Activated CD8-positive, alpha-beta T cell treated with anti-CD3 and anti-CD28 coated beads for 36 hours (primary cell): ENCODE results near the gene AGPAT2. TPM values are rescaled to one million over a fixed set of nuclear protein-coding genes. Genes with fewer than 3 reads are reported as not detected.

Source experiments
- ATAC-seq: fragments of 200-7000 bp; cut with Tn5 transposase; one replicate; pipeline ENCODE4 v1.10.0; 2021; ENCODE audit warnings: mild to moderate bottlenecking, moderate library complexity
- CTCF ChIA-PET: fragments of 350-600 bp; sonication (Branson Sonifier 250); formaldehyde crosslinking; loops from one replicate; lab custom pipeline; 2021; ENCODE audit warnings: antibody characterized with exemption; lab: Charles Lee
- POLR2A ChIA-PET: fragments of 350-600 bp; sonication (Branson Sonifier 250); formaldehyde crosslinking; loops from one replicate; lab custom pipeline; 2021; ENCODE audit warnings: antibody characterized with exemption; lab: Charles Lee
- DNase-seq: peaks from one replicate; pipeline ENCODE4 v3.0.0-alpha.2; 2020
- H3K27ac Mint-ChIP-seq: one replicate; pipeline ENCODE4 v1.8.0; 2021; ENCODE audit warnings: mild to moderate bottlenecking, mixed read lengths
- H3K27me3 Mint-ChIP-seq: one replicate; pipeline ENCODE4 v1.8.0; 2021; ENCODE audit warnings: mixed read lengths
- H3K36me3 Mint-ChIP-seq: one replicate; pipeline ENCODE4 v1.8.0; 2021; ENCODE audit warnings: low read depth, mixed read lengths
- H3K4me1 Mint-ChIP-seq: one replicate; pipeline ENCODE4 v1.8.0; 2021; ENCODE audit warnings: low read depth, mixed read lengths
- H3K4me3 Mint-ChIP-seq: one replicate; pipeline ENCODE4 v1.8.0; 2021; ENCODE audit warnings: mild to moderate bottlenecking, moderate library complexity, mixed read lengths
- H3K9me3 Mint-ChIP-seq: one replicate; pipeline ENCODE4 v1.8.0; 2021; ENCODE audit warnings: mixed read lengths
- intact Hi-C: fragments of 100-400 bp; cut with micrococcal nuclease; formaldehyde crosslinking; loops from one replicate; pipeline ENCODE4 v1.10.0; 2022
- total RNA-seq, 2 experiments: library from RNA; stranded (reverse); gene quantifications; one replicate each; pipeline ENCODE4 v1.2.3, GENCODE V29; 2021
- TF ChIP-seq, protein P1 (sequence below): fragments of 200-600 bp; IDR thresholded peaks from one replicate; pipeline ENCODE4 v1.8.0; 2022; ENCODE audit warnings: antibody characterized with exemption, mild to moderate bottlenecking

Gene AGPAT2
- total RNA-seq, 2 experiments from 2014 or later, result 11.3 to 11.8 TPM

GRCh38 chr9:136695955-136696354 is 8.7 kb upstream of the AGPAT2 start:
- no peak for DNase-seq
- Mint-ChIP-seq H3K4me3 (no peak overlapping the region), H3K4me1 (peaks cover 11% of the 10 kb centered on the region), H3K36me3 (no peaks in the 10 kb centered on the region), H3K27ac (no peak overlapping the region), H3K9me3 (no peaks in the 10 kb centered on the region), H3K27me3 (peaks cover 11% of the 10 kb centered on the region)
- no peak for ATAC-seq
- CTCF ChIA-PET, result interaction anchor here (0.8 to 1.3 kb wide), 3 partner anchors 10 to 208 kb away, joined by 3 read pairs; no protein-coding TSS in a partner anchor
- intact Hi-C loops, result no loop called here
- TF ChIP-seq, protein P1, sequence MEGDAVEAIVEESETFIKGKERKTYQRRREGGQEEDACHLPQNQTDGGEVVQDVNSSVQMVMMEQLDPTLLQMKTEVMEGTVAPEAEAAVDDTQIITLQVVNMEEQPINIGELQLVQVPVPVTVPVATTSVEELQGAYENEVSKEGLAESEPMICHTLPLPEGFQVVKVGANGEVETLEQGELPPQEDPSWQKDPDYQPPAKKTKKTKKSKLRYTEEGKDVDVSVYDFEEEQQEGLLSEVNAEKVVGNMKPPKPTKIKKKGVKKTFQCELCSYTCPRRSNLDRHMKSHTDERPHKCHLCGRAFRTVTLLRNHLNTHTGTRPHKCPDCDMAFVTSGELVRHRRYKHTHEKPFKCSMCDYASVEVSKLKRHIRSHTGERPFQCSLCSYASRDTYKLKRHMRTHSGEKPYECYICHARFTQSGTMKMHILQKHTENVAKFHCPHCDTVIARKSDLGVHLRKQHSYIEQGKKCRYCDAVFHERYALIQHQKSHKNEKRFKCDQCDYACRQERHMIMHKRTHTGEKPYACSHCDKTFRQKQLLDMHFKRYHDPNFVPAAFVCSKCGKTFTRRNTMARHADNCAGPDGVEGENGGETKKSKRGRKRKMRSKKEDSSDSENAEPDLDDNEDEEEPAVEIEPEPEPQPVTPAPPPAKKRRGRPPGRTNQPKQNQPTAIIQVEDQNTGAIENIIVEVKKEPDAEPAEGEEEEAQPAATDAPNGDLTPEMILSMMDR, result no peak
- POLR2A ChIA-PET, result interaction anchor here (1.0 kb wide), 1 partner anchor 32 kb away, joined by 4 read pairs; no protein-coding TSS in a partner anchor

DNA sequence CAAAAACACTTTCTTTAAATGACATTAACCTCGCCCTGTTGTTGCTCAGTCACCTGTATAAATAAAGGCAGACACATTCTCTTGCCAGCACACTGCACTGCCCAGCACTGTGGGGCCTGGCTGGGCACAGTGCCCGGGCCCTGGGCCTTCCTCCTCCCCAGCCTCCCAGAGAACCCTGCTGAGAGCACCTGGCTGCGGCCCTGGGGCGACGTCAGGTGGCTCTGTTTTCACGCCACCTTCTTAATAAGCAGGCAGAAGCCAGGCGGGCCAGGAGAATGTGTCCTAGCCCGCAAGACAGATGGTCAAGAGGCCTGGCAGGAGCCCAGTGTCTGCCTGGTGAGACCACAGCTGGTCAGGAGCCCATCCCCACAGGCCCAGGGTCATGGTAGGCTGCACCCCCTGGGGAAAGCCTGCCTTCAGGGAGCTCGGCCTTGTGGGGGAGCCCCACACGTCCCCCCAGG is 8.2 kb upstream of the AGPAT2 start:
- POLR2A ChIA-PET, result interaction anchor here (1.0 kb wide), 1 partner anchor 33 kb away, joined by 4 read pairs; no protein-coding TSS in a partner anchor

GRCh38 chr9:136694872-136695247 is 7.6 kb upstream of the AGPAT2 start:
- intact Hi-C loops, result no loop called here
- POLR2A ChIA-PET, result no interaction called here
- peaks cover 9% of the 10 kb centered on the region for H3K27me3 Mint-ChIP-seq
- DNase-seq, result no peak
- TF ChIP-seq, protein P1, result no peak
- no peaks in the 10 kb centered on the region for H3K9me3 Mint-ChIP-seq
- H3K36me3 Mint-ChIP-seq, result no peaks in the 10 kb centered on the region
- CTCF ChIA-PET, result interaction anchor here (1.9 kb wide), 1 partner anchor 211 kb away, joined by 8 read pairs; no protein-coding TSS in a partner anchor
- H3K27ac Mint-ChIP-seq, result no peak overlapping the region
- H3K4me1 Mint-ChIP-seq, result peaks cover 5% of the 10 kb centered on the region
- H3K4me3 Mint-ChIP-seq, result no peak overlapping the region
- ATAC-seq, result no peak

More for the DNA sequence above, 8.2 kb upstream of the AGPAT2 start:
- Mint-ChIP-seq H3K9me3 (no peaks in the 10 kb centered on the region), H3K27ac (no peak overlapping the region), H3K36me3 (no peaks in the 10 kb centered on the region), H3K4me1 (peaks cover 9% of the 10 kb centered on the region), H3K4me3 (no peak overlapping the region), H3K27me3 (peaks cover 11% of the 10 kb centered on the region)
- intact Hi-C loops, result no loop called here
- TF ChIP-seq, protein P1, result no peak
- CTCF ChIA-PET, result interaction anchor here (0.8 to 1.9 kb wide), 4 partner anchors 11 to 211 kb away, joined by 3 to 8 read pairs (median 3); no protein-coding TSS in a partner anchor
- DNase-seq (no peak), ATAC-seq (no peak)

DNA sequence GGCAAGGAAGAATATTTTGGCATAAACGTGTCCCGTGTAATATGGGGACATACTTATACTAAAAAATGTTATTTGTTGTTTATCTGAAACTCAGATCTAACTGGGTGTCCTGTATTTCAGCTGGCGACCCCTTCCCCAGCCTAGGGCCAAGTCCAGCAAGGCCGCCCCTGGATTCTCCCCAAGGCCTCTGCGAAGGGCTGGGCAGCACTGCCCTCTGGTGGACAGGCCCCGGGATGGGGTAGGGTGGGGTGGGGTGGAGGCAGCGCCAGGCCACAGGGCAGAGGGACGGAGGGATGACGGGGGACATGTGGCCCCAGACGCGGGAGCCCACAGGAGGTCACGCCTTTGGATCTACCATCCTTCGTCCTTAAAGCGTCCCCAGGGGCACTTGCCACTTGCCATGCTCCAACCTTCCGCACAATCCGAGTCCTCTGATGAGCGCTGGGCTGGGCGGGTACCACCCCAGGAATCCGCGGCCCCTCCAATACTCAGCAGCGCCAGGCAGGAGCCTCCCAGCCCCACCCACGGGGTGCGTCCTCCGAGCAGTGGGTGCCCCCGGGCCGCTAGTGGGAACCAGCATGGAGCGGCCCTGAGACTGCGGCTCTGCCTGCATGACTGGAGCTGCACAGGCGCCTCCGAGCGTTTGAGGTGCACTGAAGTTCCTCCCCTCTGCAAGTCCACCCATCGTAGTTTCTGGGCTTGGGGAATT is 7.1 kb upstream of the AGPAT2 start:
- ATAC-seq (peak; percentile 75), DNase-seq (peak; percentile 54)
- peaks cover 5% of the 10 kb centered on the region for H3K4me1 Mint-ChIP-seq
- ChIA-PET POLR2A (interaction anchor here (1.4 kb wide), 1 partner anchor 33 kb away, joined by 4 read pairs; no protein-coding TSS in a partner anchor), CTCF (interaction anchor here (0.9 to 1.9 kb wide), 4 partner anchors 18 to 210 kb away, joined by 3 to 8 read pairs (median 4); no protein-coding TSS in a partner anchor)
- H3K27me3 Mint-ChIP-seq, result peaks cover 9% of the 10 kb centered on the region
- no peaks in the 10 kb centered on the region for H3K36me3 Mint-ChIP-seq
- H3K4me3 Mint-ChIP-seq, result no peak overlapping the region
- H3K9me3 Mint-ChIP-seq, result no peaks in the 10 kb centered on the region
- TF ChIP-seq, protein P1, result peak; percentile 57
- intact Hi-C loops, result no loop called here
- no peak overlapping the region for H3K27ac Mint-ChIP-seq
